Activated T-cell treated with anti-CD3 and anti-CD28 coated beads for 48 hours (primary cell): ENCODE results near the gene CGB7.
A peak's percentile ranks its signal among the peaks of the same experiment; 100 is the strongest.
"Not testable (repeated sequence)": the region's sequence is repeated elsewhere in the genome, so short reads cannot be mapped to it uniquely, and the experiment has no call there.

Experiments used
- DNase-seq: peaks from one replicate; pipeline ENCODE4 v3.0.0-alpha.2; 2020; ENCODE audit warnings: low read depth

The CGB7 gene

GRCh38 chr19:49073514-49074378 is 16.2 kb upstream of the CGB7 start:
- no peak for DNase-seq

GRCh38 chr19:49071860-49072547 is 14.5 kb upstream of the CGB7 start:
- no peak for DNase-seq

- no peak for DNase-seq
These were observed 12.9 kb upstream of the CGB7 start for GRCh38 chr19:49070416-49070815.

- no peak for DNase-seq
These were observed 11.5 kb upstream of the CGB7 start for GRCh38 chr19:49069026-49069425.

- DNase-seq = no peak
These were observed 10.0 kb upstream of the CGB7 start for GRCh38 chr19:49067554-49067953.

- no peak for DNase-seq
These were observed 8.5 kb upstream of the CGB7 start for GRCh38 chr19:49065905-49066512.

GRCh38 chr19:49064768-49065611 is 7.4 kb upstream of the CGB7 start, which contains the start of gene NTF4:
NTF4 (minus strand) TSS chr19:49064818; CDS start chr19:49061997, 2,821 bp downstream.
- no peak for DNase-seq

GRCh38 chr19:49064029-49064629 is 6.6 kb upstream of the CGB7 start:
- no peak for DNase-seq

GRCh38 chr19:49061445-49061844 is 3.9 kb upstream of the CGB7 start:
- no peak for DNase-seq

- DNase-seq = no peak
These were observed 3.5 kb upstream of the CGB7 start for GRCh38 chr19:49061000-49061399.

GRCh38 chr19:49059053-49059452 is 1.5 kb upstream of the CGB7 start:
- no peak for DNase-seq

- DNase-seq = peak; percentile 34
These were observed 1.0 kb upstream of the CGB7 start for GRCh38 chr19:49058562-49058961.

GRCh38 chr19:49056902-49057596 is 500 bp downstream of the CGB7 start:
- not testable (repeated sequence) for DNase-seq

- DNase-seq = peak; percentile 40
These were observed 1.2 kb downstream of the CGB7 start for GRCh38 chr19:49056101-49056901.

- not testable (repeated sequence) for DNase-seq
These were observed 7.0 kb downstream of the CGB7 start for GRCh38 chr19:49050376-49051033.

GRCh38 chr19:49049834-49050233 is 7.7 kb downstream of the CGB7 start:
- not testable (repeated sequence) for DNase-seq

- not testable (repeated sequence) for DNase-seq
These were observed 8.5 kb downstream of the CGB7 start, which contains the start of gene CGB8 for GRCh38 chr19:49049011-49049410. CGB8 (minus strand) TSS chr19:49049111; CDS start chr19:49048739, 372 bp downstream.

- not testable (repeated sequence) for DNase-seq
These were observed 14.0 kb downstream of the CGB7 start, which contains the start of gene CGB5 for GRCh38 chr19:49043548-49043947. CGB5 (plus strand) TSS chr19:49043848; CDS start chr19:49044210, 362 bp downstream.

- not testable (repeated sequence) for DNase-seq
These were observed 14.9 kb downstream of the CGB7 start for GRCh38 chr19:49042666-49043065.
